ENCODE measurements around the gene AMN.

Gene AMN

GRCh38 chr14:102899516-102899900 lies 23.0 kb upstream of the AMN start:
- DNase-seq: no peak

DNA sequence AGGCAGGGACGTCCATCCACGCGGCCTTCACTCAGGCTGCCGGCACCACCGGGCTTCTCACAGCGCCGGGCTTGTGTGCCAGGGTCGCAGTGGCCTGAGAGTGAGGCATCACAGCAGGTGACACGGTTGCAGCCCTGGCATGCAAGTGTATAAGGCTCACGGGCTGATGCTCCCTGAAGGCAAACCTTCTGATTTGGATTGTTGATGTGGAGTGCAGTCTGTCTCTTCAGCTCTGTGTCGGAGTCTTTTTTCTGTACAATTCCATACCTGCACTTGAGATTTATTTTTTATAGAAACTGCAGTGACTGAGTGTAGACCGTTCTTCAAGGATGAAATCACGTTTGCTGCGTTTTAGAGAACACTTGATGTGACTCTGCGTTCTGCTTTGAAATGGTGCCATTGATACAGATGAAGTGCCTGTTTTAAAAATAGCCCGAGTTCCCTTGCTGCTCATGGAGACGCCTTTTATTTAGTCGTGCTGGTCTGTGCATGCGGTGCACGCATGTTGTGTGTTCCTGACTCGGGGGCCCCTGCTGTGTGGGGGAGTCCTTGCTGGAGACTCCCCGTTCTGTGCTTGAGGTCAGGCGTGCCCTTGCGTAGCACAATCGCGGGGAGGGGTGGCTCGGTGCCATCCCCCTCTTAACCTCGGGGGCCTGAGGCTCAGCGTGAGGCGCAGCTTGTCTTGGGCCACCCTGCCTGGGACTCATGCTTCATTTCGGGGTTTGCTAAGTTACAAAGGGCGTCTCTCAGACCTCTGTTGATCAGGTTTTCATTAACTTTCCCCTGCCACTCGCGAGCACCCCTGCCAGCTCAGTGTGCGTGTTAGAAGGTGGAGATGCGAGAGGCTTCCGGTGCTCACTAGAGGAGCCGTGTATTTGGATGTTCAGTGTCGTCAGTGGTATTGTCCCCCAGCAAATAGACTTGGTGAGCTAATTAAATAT lies 21.6 kb upstream of the AMN start:
- DNase-seq: no peak

GRCh38 chr14:102901633-102902032 lies 20.8 kb upstream of the AMN start:
- DNase-seq: no peak

GRCh38 chr14:102902086-102902485 lies 20.4 kb upstream of the AMN start:
- DNase-seq: no peak

DNA sequence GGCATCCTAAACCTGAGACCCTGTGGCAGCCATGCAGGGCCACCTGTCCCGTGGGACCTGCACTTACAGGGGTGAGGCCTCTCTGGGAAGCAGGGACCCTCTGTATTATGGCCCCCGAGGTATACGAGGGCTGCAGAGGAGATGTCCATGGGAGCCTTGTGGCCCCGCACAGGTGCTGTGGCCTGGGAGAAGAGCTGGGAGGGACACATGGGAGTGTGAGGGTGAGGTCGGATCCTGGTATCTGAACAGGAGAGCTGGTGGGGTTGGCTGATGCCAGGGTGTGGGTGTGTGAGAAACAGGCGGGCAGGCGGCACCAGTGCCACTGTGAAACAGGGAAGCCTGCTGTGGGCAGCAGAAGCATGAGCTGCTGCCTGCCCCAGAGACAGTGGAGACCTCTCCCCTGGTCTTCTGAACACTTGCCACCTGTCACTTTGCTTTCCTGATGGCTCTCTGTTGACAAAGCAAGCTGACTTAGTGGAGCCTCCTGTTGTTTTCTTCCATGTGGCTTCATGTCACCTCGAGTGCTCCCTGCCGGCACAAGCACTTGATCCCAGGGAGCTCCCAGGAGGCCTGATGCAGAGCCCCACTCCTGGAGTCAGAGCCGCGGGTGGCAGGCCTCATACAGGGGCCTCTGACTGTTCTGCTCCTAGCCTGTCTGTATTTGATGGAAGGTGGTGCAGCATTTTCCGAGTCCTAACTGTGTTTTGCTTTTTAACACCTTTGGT lies 19.8 kb upstream of the AMN start:
- no peak for DNase-seq

- DNase-seq: no peak
These were observed 19.1 kb upstream of the AMN start for GRCh38 chr14:102903248-102903888.

- no peak for DNase-seq
These were observed 18.5 kb upstream of the AMN start for GRCh38 chr14:102903889-102904512.

GRCh38 chr14:102905116-102906108 lies 17.1 kb upstream of the AMN start:
- no peak for DNase-seq

DNA sequence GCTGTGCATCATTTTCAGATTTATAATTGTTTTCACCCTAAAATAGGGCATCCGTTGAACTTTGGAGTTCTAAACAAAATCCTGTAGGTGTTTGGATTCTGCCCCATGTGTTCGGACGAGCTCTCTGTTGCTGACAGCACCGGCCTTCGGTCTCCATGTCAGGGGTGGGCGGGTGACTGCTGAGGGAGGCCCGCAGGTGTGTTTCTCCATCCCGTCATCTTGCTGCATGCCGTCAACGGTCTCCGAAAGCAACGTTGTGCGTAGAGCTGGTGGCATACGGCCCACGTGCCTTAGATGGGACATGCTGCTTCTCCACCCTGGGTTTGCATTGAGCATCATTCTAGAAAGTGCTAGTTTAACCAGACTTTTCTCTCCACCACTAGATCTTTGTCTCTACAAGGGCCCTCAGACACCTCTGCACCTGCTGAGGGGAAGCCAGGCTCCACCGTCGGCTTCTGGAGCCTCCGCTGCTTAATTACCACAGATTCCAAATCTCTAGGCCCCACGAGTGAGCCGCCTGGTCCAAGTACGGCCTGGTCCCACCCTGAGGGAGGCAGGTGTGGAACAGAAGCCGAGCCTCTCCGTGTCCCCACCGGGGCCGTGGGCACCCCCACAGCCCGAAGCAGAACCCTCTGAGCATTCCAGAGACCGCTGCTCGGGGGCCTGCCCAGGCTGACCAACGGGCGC lies 15.7 kb upstream of the AMN start:
- DNase-seq: no peak

- DNase-seq: no peak
These were observed 15.1 kb upstream of the AMN start for GRCh38 chr14:102907303-102907844.

DNA sequence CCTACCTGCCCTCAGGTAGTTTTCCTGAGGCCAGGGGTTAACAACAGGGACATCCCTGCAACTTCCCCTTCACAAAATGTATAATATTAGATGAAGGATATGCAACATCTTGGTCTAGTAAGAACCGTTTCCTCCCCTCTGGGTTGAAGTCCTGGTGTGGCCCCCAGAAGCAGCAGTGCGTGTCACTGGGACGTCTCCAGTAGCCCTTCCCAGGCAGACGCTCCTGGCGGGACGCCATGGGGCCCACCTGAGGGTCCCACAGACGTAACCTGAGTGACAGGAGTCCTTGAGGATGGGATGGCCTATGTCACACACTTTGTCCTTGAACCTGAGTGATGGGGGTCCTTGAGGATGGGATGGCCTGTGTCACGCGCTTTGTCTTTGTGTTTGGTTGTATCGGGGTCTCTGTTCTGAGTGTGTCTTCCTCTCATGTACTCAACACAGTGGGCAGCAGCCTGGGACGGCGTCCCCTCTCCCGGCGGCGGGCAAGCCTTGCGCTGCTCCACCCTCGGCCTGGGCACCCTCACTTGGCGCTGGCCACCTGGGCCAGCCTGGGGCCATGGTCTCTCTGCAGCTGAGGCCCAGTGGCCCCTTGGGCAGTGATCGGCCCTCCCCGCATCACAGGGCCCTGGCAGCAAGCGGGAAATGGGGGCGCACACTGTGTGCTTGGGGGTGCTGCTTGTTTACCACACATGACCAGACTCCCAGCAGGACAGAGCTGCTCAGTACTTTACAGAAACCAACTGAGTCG lies 14.3 kb upstream of the AMN start:
- no peak for DNase-seq

GRCh38 chr14:102908766-102909455 lies 13.6 kb upstream of the AMN start:
- no peak for DNase-seq

GRCh38 chr14:102909462-102909861 lies 13.0 kb upstream of the AMN start:
- DNase-seq: no peak

DNA sequence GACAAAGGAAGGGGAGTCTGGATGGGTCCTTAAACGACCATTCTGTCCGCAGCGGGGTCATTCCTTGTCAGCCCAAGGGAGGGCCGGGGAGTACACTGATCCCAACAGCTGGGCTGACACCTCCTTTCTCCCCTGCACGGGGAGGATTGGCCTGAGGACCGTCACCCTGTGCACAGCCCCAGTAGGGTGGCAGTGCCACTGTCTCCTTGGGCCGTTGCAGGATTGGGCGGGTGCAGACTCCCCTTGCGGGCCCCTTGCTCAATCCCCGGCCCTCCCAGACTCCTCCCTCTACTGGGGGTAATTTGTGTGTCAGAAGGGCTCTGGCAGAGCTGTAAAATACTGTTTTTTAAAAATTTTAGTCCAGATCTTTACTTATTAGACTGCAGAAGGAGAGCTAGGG lies 12.6 kb upstream of the AMN start:
- DNase-seq: no peak

DNA sequence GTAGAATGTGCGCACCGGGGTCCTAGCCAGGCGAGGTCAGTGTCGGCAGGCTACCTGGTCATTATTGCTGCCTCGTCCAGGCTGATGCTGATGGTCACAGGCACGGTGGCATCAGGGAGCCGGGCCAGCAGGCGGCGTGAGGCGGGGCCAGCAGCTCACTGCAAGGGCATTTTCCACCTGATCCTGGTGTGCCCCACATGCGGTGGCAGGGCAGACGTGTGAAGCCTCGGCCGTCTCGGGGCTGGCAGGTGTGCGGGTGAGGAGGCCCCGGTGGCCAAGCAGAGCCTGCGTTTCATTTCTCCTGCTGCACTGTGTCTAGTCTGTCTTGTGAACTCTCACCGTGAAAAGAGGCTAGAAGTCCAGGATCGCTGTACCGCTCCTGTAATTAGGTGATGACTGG lies 12.0 kb upstream of the AMN start:
- no peak for DNase-seq

GRCh38 chr14:102911541-102911951 lies 10.9 kb upstream of the AMN start:
- DNase-seq: no peak

DNA sequence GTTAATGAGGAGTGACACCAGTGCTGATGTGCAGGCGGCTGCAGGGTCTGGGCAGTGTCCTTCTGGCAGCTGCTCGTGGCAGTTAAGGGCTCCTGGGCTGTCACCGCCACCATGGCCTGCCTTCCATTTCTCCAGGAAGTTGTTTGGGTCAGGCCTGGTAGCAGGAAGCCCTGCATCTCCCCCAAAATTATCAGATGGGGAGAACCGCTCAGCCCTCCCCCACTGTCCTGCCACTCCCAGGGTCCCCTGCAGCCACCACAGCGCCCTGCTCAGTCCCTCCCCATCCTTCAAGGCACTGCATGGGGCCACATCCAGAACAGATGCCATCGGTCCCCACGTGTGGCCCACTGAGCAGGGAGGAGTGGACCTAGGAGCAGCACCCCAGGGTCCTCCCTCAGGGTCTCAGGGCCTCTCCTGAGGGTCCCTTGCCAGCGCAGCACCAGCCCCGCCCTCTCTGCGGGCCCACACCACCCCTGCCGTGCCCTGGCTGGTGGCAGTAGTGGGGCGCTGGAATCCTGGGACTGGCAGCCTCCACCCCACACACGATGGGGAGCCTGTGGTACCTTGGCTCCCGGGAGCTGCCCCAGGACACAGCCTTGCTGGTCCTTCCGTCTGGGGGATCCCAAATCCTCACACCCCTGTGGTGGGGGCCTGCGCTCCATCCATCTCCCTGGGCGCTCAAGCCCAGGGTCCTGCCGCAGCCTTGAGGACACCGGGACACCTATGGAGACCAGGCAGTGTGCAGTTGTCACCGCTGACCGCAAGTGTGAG lies 10.3 kb upstream of the AMN start:
- DNase-seq: no peak

DNA sequence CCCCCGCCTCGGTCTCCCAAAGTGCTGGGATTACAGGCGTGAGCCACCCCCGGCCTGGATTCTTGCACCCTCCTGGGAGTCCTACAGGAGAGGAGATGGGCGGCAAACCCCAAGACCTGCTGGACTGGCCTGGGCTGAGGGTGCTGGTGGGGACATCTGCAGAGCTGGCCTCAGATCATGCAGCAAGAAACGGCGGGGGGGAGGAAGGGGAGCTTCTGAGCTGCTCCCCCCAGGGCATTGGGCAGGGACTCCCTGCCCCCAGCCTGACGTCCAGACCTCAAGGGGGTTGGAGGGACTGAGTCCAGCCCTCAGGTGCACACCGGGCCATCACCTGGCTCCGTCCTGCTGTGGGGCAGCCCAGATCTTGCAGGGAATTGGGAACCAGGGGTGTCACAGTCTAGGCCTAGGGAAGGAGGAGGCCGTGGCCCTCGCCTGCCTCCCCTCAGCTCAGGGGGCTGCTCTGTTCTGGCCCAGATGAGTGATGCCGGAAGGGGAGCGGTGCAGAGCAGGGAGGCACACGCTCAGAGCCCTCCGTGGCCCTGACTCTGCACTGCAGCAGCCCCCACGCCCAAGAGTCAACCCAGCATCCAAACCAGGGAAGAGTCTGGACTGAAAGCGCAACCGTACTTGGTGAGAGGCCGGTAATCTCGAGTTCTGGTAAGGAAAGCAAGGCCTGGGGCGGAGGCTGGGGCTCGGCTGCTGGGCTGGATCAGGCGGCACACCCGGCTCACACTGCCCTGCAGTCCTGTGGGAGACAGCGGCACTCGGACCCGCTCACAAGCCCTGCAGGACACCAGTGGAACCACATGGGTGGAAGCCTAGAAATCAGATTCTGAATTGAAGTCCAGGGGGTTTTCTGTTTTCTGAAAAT lies 8.9 kb upstream of the AMN start:
- DNase-seq: no peak

Data from stimulated activated CD4-positive, alpha-beta T cell treated with anti-CD3 and anti-CD28 coated beads, Interleukin-2, amount 100 ng/mL, for 24 hours (primary cell).